ENCODE results near the gene SLC36A3.

The SLC36A3 gene

DNA sequence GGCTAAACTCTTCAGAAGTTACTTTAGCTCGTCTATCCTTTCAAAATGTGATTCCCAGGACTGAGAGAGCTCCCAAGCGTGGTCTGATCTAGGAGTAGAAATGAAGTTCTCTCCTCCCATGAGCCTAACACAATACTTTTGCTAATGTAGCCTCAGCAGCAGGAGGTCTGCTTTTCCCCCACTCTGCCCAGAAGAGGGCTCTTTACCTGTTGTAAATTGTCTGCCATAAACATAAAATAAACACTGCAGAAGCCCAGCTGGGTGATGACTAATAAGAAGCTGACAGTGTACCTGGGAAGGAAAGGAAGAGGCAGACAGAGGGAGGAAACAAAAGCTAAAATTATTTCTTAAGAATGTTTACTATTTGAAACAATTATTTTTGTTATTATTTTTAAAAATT is 15.4 kb downstream of the SLC36A3 start:
- TF ChIP-seq ZNF274 (IDR thresholded peaks at IDR 0.05; ENCODE audit: low read depth, low read length), result no peak
- no peak overlapping the region for H3K4me3 ChIP-seq (ENCODE audit: low read length)

GRCh38 chr5:151286246-151286645 is 17.3 kb downstream of the SLC36A3 start:
- TF ChIP-seq ZNF274 (IDR thresholded peaks at IDR 0.05; ENCODE audit: low read depth, low read length), result no peak
- H3K4me3 ChIP-seq (ENCODE audit: low read length), result no peak overlapping the region

DNA sequence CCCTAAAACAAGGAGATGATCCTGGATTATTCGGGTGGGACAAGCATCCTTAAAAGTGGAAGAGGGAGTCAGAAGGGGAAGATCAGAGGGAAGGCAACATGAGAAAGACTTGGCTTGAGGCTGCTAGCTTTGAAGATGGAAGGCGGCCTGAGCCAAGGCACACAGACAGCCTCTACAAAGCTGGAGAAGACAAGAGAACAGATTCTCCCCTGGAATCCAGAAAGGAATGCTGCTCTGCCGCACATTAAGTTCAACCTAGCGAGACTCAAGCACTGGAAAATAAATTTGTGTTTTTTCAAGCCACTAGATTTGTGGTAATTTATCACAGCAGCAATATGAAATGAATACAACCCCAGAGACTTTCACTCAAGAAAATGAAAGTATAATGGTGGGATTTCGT is 17.9 kb downstream of the SLC36A3 start:
- TF ChIP-seq ZNF274 (IDR thresholded peaks at IDR 0.05; ENCODE audit: low read depth, low read length), result no peak
- H3K4me3 ChIP-seq (ENCODE audit: low read length), result no peak overlapping the region

DNA sequence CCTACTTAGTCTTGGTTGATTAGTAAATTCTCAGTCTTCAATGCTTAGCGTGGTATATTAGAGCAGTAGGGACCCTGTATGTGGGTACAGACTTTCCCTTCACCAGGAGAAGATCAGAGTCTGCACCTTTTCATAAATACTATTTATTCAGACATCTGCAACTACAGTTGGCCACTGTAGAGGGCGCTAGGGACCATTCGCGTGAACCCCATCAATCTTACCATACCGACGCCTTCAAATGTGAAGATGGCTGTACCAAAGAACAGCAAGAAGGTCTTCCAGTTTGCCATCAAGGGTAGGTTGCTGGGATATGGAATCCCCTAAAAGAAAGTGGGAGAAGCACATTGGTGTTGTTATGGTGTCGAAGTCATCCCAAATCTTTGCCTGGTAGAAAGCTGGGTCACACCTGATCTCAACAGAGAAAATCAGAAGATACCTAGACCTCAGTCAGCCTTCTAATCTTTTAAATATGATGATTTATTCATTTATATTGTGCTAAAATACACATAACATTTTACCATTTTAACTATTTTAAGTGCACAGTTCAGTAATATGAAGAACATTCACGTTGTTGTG is 19.1 kb downstream of the SLC36A3 start:
- TF ChIP-seq ZNF274 (IDR thresholded peaks at IDR 0.05; ENCODE audit: low read depth, low read length), result no peak
- H3K4me3 ChIP-seq (ENCODE audit: low read length), result no peak overlapping the region

DNA sequence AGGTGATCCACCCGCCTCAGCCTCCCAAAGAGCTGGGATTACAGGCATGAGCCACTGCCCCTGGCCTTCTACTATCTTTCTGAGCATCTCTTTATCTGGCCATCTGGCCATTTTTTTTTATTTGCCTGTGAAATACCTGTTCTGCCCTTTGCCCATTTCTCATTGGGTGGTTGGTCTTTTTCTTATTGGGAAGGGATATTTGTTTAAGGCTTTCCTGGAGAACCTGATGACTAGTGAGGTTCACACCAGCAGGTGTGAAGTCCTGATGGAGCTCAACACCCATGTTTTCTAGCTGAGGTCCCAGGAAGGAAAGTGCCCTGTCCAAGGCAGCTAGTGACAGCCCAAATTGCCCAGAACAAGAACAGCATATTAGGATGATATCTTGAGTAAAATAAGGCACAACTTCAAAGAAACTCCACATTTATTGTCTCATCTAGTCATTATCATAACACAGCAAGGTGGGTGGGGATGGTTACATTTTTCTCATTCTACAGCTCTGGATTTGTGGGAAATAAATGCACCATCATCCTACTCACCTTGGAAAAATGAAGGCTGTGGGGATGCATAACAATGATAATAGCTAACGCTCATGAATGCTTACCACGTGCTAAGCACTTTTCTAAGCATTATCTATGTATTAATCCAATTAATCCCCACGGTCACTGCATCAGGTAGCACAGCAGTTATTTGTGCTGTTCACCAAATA is 20.3 kb downstream of the SLC36A3 start:
- no peak overlapping the region for H3K4me3 ChIP-seq (ENCODE audit: low read length)

GRCh38 chr5:151281001-151281639 is 22.4 kb downstream of the SLC36A3 start:
- TF ChIP-seq ZNF274 (IDR thresholded peaks at IDR 0.05; ENCODE audit: low read depth, low read length), result no peak
- H3K4me3 ChIP-seq (ENCODE audit: low read length), result no peak overlapping the region

More for the DNA sequence above, 20.3 kb downstream of the SLC36A3 start:
- no peak for TF ChIP-seq ZNF274 (IDR thresholded peaks at IDR 0.05; ENCODE audit: low read depth, low read length)

GRCh38 chr5:151280443-151280842 is 23.1 kb downstream of the SLC36A3 start:
- TF ChIP-seq ZNF274 (IDR thresholded peaks at IDR 0.05; ENCODE audit: low read depth, low read length), result no peak
- no peak overlapping the region for H3K4me3 ChIP-seq (ENCODE audit: low read length)

GRCh38 chr5:151278845-151279244 is 24.7 kb downstream of the SLC36A3 start:
- no peak for TF ChIP-seq ZNF274 (IDR thresholded peaks at IDR 0.05; ENCODE audit: low read depth, low read length)
- no peak overlapping the region for H3K4me3 ChIP-seq (ENCODE audit: low read length)

DNA sequence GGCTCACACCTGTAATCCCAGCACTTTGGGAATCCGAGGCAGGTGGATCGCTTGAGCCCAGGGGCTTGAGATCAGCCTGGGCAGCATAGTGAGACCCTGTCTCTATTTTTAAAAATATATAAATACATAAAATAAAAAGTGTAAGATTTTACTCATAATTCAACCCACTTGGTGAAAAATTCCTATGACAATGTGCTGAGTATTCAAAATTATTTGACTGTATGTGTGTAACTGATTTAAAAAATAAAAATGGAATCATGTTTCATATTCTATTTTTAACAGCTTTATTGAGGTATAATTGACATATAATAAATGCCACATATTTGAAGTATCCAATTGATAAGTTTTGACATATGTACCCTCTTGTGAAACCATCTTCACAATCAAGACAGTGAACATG is 27.8 kb downstream of the SLC36A3 start:
- TF ChIP-seq ZNF274 (IDR thresholded peaks at IDR 0.05; ENCODE audit: low read depth, low read length), result no peak

DNA sequence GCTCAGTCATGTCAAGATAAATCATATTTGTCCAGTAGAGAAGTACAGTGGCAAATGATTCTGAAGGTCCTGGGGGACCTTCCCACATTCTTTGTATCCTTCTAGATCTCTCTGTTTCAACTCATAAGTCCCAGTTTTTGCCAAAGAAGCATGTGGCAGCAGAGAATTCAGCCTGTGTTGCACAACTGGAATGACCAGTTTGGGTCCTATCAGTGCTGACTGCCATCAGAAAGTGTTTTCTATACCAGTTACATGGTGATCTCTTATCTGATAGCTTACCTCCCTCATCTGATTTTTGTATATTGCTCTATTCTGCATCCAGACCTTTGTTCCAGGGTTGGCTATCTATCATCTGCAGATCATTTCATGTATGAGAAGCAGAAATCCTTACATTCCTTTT is 28.9 kb downstream of the SLC36A3 start:
- no peak overlapping the region for H3K4me3 ChIP-seq (ENCODE audit: low read length)
- no peak for TF ChIP-seq ZNF274 (IDR thresholded peaks at IDR 0.05; ENCODE audit: low read depth, low read length)

More for the DNA sequence above, 27.8 kb downstream of the SLC36A3 start:
- H3K4me3 ChIP-seq (ENCODE audit: low read length), result no peak overlapping the region

GRCh38 chr5:151271336-151271735 is 32.2 kb downstream of the SLC36A3 start:
- no peak for TF ChIP-seq ZNF274 (IDR thresholded peaks at IDR 0.05; ENCODE audit: low read depth, low read length)
- no peak overlapping the region for H3K4me3 ChIP-seq (ENCODE audit: low read length)

DNA sequence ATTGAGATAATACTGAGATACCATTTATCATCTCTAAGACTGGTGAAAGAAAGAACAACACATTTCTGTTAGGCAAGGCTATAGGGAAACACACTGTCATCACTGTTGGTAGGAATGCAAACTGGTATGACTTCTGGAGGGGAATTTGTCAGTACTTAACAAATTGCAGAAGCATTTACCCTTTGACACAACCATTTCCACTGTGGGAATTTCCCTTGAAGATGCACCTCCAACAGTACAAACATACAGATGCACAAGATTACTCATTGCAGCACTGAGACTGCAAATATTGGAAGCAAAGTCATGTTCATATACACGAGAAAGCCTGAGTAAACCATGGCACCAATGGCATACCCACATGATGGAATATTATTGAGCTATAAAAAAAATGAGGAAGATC is 33.0 kb downstream of the SLC36A3 start:
- H3K4me3 ChIP-seq (ENCODE audit: low read length), result no peak overlapping the region
- TF ChIP-seq ZNF274 (IDR thresholded peaks at IDR 0.05; ENCODE audit: low read depth, low read length), result no peak

GRCh38 chr5:151267491-151268260 is 35.9 kb downstream of the SLC36A3 start:
- no peak for TF ChIP-seq ZNF274 (IDR thresholded peaks at IDR 0.05; ENCODE audit: low read depth, low read length)

DNA sequence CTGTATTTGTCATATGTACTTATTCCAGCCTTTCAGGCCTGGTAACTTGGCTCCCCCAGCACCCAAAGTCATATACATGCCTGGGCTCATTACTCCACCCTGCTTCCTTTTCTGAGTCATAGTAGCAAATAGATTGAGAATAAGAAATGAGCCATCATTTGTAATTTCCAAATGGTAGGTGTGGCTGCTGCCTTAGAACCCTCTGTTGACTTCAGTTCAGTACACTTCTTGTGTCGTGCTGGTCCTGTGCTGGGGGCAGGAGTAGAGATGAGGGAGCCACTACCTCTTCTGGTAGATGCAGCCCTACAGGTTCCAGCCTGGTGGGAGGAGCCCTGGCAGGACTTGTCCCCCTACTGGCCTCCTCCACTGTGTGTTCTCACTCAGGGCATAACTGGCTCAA is 39.5 kb downstream of the SLC36A3 start:
- H3K4me3 ChIP-seq (ENCODE audit: low read length), result no peak overlapping the region

More at GRCh38 chr5:151267491-151268260, 35.9 kb downstream of the SLC36A3 start:
- H3K4me3 ChIP-seq (ENCODE audit: low read length), result no peak overlapping the region

More for the DNA sequence above, 39.5 kb downstream of the SLC36A3 start:
- TF ChIP-seq ZNF274 (IDR thresholded peaks at IDR 0.05; ENCODE audit: low read depth, low read length), result no peak

All from GM08714 (cell line).